HUES48 (cell line): Measurements from ENCODE around the gene B4GALNT1.
"Not testable (repeated sequence)": the region's sequence is repeated elsewhere in the genome, so short reads cannot be mapped to it uniquely, and the experiment has no call there.

ENCODE experiments used
- H3K27ac ChIP-seq: one replicate; pipeline ENCODE4 v1.7.0; 2013; ENCODE audit warnings: low read depth, low read length, inconsistent platforms
- H3K27me3 ChIP-seq: 2 replicates; pipeline ENCODE4 v1.6.1; 2013; ENCODE audit warnings: mild to moderate bottlenecking, low read length; ENCODE audit not compliant: control insufficient read depth, insufficient read depth
- H3K36me3 ChIP-seq: 2 replicates; pipeline ENCODE4 v1.6.1; 2013; ENCODE audit warnings: low read length; ENCODE audit not compliant: control insufficient read depth, insufficient read depth
- H3K4me1 ChIP-seq: 2 replicates; pipeline ENCODE4 v1.6.1; 2013; ENCODE audit warnings: mild to moderate bottlenecking, low read length; ENCODE audit not compliant: control insufficient read depth, insufficient read depth
- H3K4me3 ChIP-seq: 2 replicates; pipeline ENCODE4 v1.5.1; 2013; ENCODE audit warnings: mild to moderate bottlenecking, low read depth, low read length
- H3K9ac ChIP-seq: 2 replicates; pipeline ENCODE4 v1.6.1; 2013; ENCODE audit warnings: mild to moderate bottlenecking, low read depth, low read length, moderate library complexity
- H3K9me3 ChIP-seq: 2 replicates; pipeline ENCODE4 v1.6.1; 2013; ENCODE audit warnings: low read length; ENCODE audit not compliant: control insufficient read depth, insufficient read depth

B4GALNT1 gene

DNA sequence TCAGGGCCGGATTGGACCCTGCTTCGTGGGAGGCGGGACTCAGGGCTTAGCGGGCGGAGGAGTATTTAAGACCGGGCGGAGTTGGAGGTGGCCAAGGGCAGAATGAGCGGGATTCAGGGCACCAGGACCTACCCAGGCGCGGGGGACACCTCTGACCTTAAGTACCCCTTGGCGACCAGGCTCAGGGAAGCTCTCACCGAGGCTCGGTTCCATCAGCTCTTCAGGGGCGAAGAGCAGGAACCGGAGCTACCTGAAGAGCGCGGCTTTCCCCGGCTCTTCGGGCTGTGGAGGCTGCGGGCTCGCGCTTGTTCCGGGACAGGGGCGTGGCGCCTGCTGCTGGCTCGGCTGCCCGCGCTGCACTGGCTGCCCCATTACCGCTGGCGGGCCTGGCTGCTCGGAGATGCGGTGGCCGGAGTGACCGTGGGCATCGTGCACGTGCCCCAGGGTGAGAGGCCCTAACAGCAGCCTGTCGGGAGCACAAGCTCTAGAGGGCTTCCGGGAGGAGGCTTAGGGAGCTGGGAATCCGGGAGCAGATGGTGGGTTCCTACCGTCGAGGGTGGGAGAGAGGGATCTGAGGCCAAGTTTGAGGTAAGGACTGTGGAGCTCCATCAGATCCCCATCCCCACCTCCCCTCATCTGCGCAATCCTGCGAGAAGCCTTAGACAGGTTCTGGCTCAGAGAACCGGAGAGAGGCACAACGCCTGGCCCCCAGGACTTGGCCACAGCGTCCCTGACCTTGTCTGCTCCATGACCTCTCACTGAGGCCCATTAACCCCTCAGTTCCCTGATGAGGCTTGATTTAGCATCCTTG is 13.4 kb downstream of the B4GALNT1 start:
- peaks cover 99% of the 10 kb centered on the region for H3K27me3 ChIP-seq
- no peak overlapping the region for H3K9ac ChIP-seq
- H3K9me3 ChIP-seq: 0 out of 2 replicates have a peak, but pooled peaks cover 3% of the 10 kb centered on the region
- no peak overlapping the region for H3K27ac ChIP-seq
- H3K4me3 ChIP-seq: peak overlapping the region; percentile 51
- peaks cover 17% of the 10 kb centered on the region for H3K4me1 ChIP-seq
- H3K36me3 ChIP-seq: no peaks in the 10 kb centered on the region

DNA sequence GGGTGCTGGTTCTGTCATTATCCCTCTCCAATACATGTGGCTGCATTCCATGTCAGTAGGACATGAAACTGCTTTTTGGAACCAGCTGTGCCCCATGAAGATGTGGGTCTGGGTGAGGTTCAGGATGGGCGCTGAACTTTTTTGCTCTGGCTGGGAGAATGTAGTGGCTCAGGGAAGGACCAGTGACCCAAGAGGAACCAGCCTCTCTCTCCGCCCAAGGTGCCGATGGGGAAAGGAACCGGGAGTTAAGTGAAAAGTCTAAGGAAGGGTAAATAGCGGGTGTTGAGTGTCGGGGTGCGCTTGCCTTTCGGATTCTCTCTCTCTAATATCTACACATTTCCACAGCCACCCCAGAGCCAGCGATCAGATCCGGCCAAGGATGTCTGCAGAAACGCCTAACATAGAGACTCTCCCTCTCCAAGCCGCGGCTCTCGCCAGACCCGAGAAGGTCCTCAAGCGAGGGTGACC is 14.0 kb downstream of the B4GALNT1 start:
- Histone ChIP-seq H3K27me3 (peaks cover 99% of the 10 kb centered on the region), H3K9me3 (0 out of 2 replicates have a peak, but pooled peaks cover 3% of the 10 kb centered on the region), H3K4me1 (peaks cover 18% of the 10 kb centered on the region), H3K9ac (no peak overlapping the region), H3K27ac (no peak overlapping the region), H3K36me3 (no peaks in the 10 kb centered on the region), H3K4me3 (peak overlapping the region; percentile 51)

DNA sequence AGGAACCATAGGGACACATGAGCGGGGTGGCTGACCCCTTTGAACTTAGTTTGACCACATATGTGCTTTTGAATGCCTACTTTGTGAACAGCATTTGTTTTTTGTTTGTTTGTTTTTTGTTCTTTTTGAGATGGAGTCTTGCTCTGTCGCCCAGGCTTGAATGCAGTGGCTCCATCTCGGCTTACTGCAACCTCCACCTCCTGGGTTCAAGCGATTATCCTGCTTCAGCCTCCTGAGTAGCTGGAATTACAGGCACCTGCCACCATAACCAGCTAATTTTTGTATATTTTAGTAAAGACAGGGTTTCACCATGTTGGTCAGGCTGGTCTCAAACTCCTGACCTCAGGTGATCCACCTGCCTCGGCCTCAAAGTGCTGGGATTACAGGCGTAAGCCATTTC is 14.6 kb downstream of the B4GALNT1 start:
- peaks cover 99% of the 10 kb centered on the region for H3K27me3 ChIP-seq

DNA sequence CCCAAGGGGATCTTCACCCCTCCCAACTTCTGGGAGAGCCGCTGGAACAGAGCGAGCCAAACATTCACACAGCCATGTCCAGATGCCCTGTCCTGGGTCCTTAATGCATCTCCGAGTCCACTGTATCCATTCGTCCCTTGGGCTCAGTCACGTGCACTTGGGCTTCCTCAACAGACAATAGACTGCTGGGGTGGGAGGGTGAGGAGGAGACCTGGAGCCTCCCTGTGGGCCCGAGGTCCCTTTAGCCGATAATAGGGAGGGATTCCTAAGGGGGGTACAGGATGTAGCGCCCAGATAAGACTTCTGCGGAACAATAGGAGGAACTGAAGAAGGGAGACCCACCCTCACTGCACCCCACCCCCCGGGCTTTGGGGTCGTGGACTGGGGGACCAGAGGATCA is 15.1 kb downstream of the B4GALNT1 start:
- peaks cover 19% of the 10 kb centered on the region for H3K4me1 ChIP-seq
- H3K9me3 ChIP-seq: 0 out of 2 replicates have a peak, but pooled peaks cover 3% of the 10 kb centered on the region
- H3K9ac ChIP-seq: no peak overlapping the region
- no peak overlapping the region for H3K27ac ChIP-seq
- peaks cover 99% of the 10 kb centered on the region for H3K27me3 ChIP-seq
- no peak overlapping the region for H3K4me3 ChIP-seq
- H3K36me3 ChIP-seq: no peaks in the 10 kb centered on the region

More for the DNA sequence above, 14.6 kb downstream of the B4GALNT1 start:
- H3K4me1 ChIP-seq: peaks cover 19% of the 10 kb centered on the region
- not testable (repeated sequence) for H3K36me3 ChIP-seq, H3K27ac ChIP-seq, H3K9ac ChIP-seq, H3K9me3 ChIP-seq, H3K4me3 ChIP-seq

DNA sequence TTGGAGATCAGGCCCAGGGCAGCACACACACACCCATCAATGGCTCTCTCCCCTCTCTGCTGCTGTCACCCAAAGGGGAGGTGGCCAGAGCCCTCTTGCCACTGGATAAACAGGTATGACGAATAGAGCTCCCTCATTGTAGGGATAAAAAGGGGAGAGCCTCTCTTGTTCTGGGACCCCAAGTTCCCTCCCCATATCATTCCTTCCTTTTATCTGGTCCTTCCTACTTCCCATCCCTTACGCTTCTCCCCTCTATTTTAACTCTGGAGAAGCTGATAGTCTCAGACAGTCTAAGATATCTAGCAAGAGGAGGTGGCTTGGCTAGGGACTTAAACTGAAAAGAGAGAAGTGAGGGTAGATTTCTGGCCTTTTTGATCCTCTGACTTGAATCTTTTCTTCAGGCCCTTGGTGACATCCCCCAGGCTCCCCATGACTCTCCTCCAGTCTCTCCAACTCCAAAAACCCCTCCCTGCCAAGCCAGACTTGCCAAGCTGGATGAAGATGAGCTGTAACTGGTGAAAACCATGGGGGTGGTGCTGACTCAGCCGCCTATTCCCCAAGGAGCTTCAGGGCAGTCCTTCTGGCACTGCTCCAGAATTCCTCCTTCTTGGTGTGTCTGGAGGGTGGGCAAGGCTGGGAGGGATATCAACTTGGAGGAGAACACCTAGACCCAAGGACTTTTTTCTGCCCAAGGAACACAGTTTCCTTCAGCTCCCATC is 16.5 kb downstream of the B4GALNT1 start:
- Histone ChIP-seq H3K9ac (no peak overlapping the region), H3K27me3 (peaks cover 97% of the 10 kb centered on the region), H3K27ac (no peak overlapping the region), H3K9me3 (0 out of 2 replicates have a peak, but pooled peaks cover 3% of the 10 kb centered on the region), H3K36me3 (no peaks in the 10 kb centered on the region), H3K4me1 (peaks cover 19% of the 10 kb centered on the region), H3K4me3 (no peak overlapping the region)

DNA sequence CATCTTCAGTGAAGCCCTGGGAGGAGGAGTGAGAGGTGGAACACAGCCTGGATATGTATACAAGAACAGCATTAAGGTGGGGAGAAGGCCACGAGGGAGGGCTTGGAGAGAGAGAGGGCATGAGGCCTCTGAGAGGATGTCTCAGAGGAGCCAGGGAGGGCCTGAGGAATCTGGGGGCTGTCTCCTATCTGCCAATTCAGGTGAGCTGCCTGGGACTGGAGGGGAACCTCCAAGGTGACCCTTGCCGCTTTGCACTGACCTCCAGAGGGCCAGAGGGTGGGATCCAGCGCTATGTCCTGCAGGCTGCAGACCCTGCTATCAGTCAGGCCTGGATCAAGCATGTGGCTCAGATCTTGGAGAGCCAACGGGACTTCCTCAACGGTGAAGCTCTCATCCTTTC is 17.4 kb downstream of the B4GALNT1 start:
- no peak overlapping the region for H3K9ac ChIP-seq
- H3K4me3 ChIP-seq: no peak overlapping the region
- peaks cover 93% of the 10 kb centered on the region for H3K27me3 ChIP-seq

DNA sequence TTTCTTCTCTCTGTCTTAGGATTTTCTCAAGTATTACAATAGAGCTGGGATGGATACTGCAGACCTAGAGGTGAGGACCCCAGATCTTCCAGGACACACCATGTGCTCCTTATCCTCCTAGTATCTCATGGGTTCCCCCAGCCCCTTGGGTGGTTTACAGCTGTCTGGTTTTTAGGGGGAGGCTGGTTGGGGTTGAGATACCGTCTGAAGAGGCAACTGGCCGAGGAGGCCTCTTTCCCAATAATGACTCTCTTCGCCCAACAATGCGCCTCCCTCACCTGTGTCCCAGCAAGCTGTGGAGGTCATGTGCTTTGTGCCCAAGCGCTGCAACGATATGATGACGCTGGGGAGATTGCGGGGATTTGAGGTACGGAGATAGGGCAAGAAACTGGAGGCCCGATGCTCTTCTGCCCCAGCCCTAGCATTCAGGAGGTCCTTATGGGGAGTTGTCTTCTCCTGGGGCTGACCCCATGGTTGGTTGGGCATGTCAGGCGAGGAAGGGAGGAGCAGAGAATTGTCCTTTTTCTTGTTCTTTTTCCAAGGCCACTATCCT is 18.0 kb downstream of the B4GALNT1 start:
- peaks cover 10% of the 10 kb centered on the region; the same call in 1 of the 2 replicates for H3K4me1 ChIP-seq
- no peaks in the 10 kb centered on the region for H3K36me3 ChIP-seq
- no peak overlapping the region for H3K9ac ChIP-seq
- peaks cover 91% of the 10 kb centered on the region for H3K27me3 ChIP-seq
- no peak overlapping the region for H3K27ac ChIP-seq
- no peaks in the 10 kb centered on the region for H3K9me3 ChIP-seq
- H3K4me3 ChIP-seq: no peak overlapping the region

More for the DNA sequence above, 17.4 kb downstream of the B4GALNT1 start:
- no peaks in the 10 kb centered on the region for H3K36me3 ChIP-seq
- peaks cover 13% of the 10 kb centered on the region for H3K4me1 ChIP-seq
- no peak overlapping the region for H3K27ac ChIP-seq
- 0 out of 2 replicates have a peak, but pooled peaks cover 3% of the 10 kb centered on the region for H3K9me3 ChIP-seq

DNA sequence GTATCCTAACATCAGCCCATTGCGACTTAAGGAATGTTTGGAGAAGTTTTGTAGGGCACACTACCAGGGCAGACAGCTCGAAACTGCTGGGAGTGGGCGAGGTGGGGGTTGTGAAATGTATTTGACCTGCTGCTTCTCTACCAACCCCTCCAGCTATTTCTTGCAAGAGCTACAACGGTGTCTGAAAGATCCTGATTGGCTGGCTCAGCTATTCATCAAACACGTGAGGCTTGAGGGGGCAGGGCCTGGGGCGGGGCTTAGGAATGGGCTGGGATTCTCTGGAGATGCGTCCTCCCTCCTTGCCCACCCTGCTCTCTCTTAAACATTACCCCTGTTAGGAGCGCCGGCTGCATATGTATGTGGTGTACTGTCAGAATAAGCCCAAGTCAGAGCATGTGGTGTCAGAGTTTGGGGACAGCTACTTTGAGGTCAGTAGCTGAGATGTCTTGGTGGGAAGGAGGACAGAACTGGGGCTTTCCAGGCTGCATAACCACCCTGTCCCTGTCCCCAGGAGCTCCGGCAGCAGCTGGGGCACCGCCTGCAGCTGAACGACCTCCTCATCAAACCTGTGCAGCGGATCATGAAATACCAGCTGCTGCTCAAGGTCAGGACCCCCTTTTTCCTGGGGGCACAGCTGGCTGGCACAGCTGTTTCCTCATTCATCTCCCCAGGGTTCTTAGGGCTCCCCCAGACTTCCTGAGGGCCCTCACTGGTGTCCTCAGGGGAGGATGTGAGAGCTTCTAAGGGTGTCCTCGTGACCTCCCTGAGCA is 18.6 kb downstream of the B4GALNT1 start:
- Histone ChIP-seq H3K4me1 (peaks cover 7% of the 10 kb centered on the region; the same call in 1 of the 2 replicates), H3K27ac (no peak overlapping the region), H3K9me3 (no peaks in the 10 kb centered on the region), H3K4me3 (no peak overlapping the region), H3K36me3 (no peaks in the 10 kb centered on the region), H3K9ac (no peak overlapping the region), H3K27me3 (peaks cover 84% of the 10 kb centered on the region)

DNA sequence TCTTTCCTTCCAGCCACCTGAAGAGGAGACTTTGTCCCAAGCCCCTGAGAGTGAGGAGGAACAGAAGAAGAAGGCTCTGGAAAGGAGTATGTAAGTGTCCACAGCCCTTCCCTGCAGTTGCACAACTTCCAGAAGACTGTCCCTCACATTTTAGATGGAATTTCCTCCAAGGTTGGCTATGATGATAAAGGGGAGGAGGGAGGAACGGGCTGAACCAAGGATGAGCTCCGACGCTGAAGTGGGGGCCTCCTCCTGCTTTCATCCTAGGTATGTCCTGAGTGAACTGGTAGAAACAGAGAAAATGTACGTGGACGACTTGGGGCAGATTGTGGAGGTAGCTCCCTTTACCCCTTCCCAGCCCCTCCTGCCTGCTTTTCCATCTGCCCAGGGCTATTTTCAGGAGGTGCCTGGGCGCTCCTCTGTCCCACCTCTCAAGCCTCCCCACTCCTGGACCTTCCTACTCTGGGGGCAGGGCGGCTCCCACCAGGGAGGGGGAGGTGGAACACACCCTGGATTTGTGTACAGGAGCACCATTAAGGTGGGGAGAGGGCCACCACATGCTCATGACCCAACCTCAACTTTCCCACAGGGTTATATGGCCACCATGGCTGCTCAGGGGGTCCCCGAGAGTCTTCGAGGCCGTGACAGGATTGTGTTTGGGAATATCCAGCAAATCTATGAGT is 19.4 kb downstream of the B4GALNT1 start:
- H3K4me3 ChIP-seq: no peak overlapping the region

More for the DNA sequence above, 19.4 kb downstream of the B4GALNT1 start:
- Histone ChIP-seq H3K9me3 (no peaks in the 10 kb centered on the region), H3K27ac (no peak overlapping the region), H3K27me3 (peaks cover 76% of the 10 kb centered on the region), H3K4me1 (peaks cover 13% of the 10 kb centered on the region), H3K9ac (no peak overlapping the region), H3K36me3 (peaks cover 2% of the 10 kb centered on the region)
